Peyer's patch (tissue), 4 donors: Measurements from ENCODE around the gene TULP3.

Experiments
- POLR2A ChIP-seq, 2 donors: fragments of 450-650 bp; IDR thresholded peaks; one replicate each; pipeline ENCODE4 v1.5.1; 2017; ENCODE audit warnings: antibody characterized with exemption in 2 of 2, mild to moderate bottlenecking in 2 of 2, moderate library complexity in 2 of 2
- TF ChIP-seq, protein P1 (sequence below), 6 experiments: fragments of 450-650 bp in 4 of 6; fragments of 200-600 bp in 2 of 6; sonication (generic) in 1 of 6; IDR thresholded peaks; one replicate each; pipeline ENCODE4 v1.5.1; 2017 to 2019; ENCODE audit warnings: antibody characterized with exemption in 6 of 6, mild to moderate bottlenecking in 3 of 6, moderate library complexity in 1 of 6

DNA sequence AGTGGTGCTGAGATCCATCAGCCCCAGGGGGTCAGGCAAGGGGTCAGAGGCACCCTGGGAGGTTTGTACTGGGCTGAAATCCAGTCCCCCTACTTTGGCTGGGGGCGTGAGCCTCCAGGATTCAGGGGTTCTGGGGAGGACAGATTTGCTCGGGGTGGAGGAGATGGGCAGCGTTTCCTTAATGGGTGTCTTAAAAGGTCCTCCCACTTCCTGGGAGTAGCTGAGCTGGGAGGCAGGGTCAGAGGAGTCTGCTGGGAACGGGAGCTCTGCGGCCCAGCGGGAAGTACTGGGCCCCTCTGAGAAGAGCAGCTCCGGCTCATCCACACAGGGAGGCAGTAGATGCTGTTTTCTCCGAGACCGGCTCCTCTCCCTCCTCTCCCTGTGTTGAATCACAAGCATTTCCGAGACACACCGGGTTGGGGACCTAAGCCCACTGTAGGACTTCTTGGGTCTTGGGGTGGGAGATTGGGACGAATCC lies 31.7 kb upstream of the TULP3 start:
- TF ChIP-seq, protein P1, sequence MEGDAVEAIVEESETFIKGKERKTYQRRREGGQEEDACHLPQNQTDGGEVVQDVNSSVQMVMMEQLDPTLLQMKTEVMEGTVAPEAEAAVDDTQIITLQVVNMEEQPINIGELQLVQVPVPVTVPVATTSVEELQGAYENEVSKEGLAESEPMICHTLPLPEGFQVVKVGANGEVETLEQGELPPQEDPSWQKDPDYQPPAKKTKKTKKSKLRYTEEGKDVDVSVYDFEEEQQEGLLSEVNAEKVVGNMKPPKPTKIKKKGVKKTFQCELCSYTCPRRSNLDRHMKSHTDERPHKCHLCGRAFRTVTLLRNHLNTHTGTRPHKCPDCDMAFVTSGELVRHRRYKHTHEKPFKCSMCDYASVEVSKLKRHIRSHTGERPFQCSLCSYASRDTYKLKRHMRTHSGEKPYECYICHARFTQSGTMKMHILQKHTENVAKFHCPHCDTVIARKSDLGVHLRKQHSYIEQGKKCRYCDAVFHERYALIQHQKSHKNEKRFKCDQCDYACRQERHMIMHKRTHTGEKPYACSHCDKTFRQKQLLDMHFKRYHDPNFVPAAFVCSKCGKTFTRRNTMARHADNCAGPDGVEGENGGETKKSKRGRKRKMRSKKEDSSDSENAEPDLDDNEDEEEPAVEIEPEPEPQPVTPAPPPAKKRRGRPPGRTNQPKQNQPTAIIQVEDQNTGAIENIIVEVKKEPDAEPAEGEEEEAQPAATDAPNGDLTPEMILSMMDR (IDR thresholded peaks at IDR 0.05), result no peak
- no peak for TF ChIP-seq POLR2A (IDR thresholded peaks at IDR 0.05)
